HCT116 (cell line): Measurements from ENCODE around the gene GPR15. TPM values are rescaled to one million over a fixed set of nuclear protein-coding genes. Genes with fewer than 3 reads are reported as not detected.

Source experiments
- ATAC-seq: fragments of 200-7000 bp; cut with Tn5 transposase; 2 replicates; pipeline ENCODE4 v1.9.1; 2020; ENCODE audit warnings: mild to moderate bottlenecking, moderate library complexity
- Bru-seq: library from RNA; stranded (reverse); fragments of 400-500 nt; gene quantifications from one replicate; lab custom pipeline; 2021; lab: Mats Ljungman, UMichigan
- BruChase-seq, 2 experiments: library from RNA; stranded (reverse); fragments of 400-500 nt; gene quantifications; one replicate each; lab custom pipeline; 2021; lab: Mats Ljungman, UMichigan
- BruUV-seq: library from RNA; stranded (reverse); fragments of 400-500 nt; replicated peaks from 2 replicates; lab custom pipeline; 2021; lab: Mats Ljungman, UMichigan
- CTCF ChIA-PET: fragments of 300-600 bp; sonication (Branson Sonifier 250); formaldehyde crosslinking; loops from one replicate; lab custom pipeline; 2021; ENCODE audit warnings: antibody characterized with exemption; lab: Charles Lee
- POLR2A ChIA-PET: fragments of 300-600, 350-600 bp; sonication (Branson Sonifier 250); formaldehyde crosslinking; loops from one replicate; lab custom pipeline; 2021; ENCODE audit warnings: antibody characterized with exemption; lab: Charles Lee
- RAD21 ChIA-PET, 2 experiments: fragments of 300-600 bp; sonication (Branson Sonifier 250); formaldehyde crosslinking; loops; one replicate each; lab custom pipeline; 2023; ENCODE audit warnings: low total read pairs in 2 of 2; ENCODE audit not compliant: uncharacterized antibody in 2 of 2, unreplicated experiment in 2 of 2, low non-redundant PET in 1 of 2; lab: Charles Lee
- DNase-seq: peaks from one replicate; pipeline ENCODE4 v3.0.0-alpha.2; 2010; ENCODE audit warnings: low read depth, low spot score
- H2AFZ ChIP-seq: fragments of 200-600 bp; shearing (Covaris generic), sonication (generic); 2 replicates; pipeline ENCODE4 v1.6.1; 2017; ENCODE audit warnings: low read depth, mixed run types, mixed read lengths, antibody characterized with exemption, low read length; ENCODE audit not compliant: poor library complexity, severe bottlenecking
- H3K27ac ChIP-seq: 2 replicates; pipeline ENCODE4 v1.5.1; 2012; ENCODE audit warnings: low read depth, low read length
- H3K27me3 ChIP-seq: fragments of 200-600 bp; sonication (generic); 2 replicates; pipeline ENCODE4 v1.6.1; 2016; ENCODE audit warnings: mixed run types, low read length, mixed read lengths; ENCODE audit not compliant: insufficient read depth
- H3K36me3 ChIP-seq, 2 experiments: fragments of 200-500 bp in 1 of 2; fragments of 200-600 bp in 1 of 2; sonication (Bioruptor generic) in 1 of 2; sonication (generic) in 1 of 2; 2 replicates each; pipeline versions ENCODE4 v1.5.1 to v1.6.1; 2014 to 2016; ENCODE audit warnings: low read length in 2 of 2, inconsistent platforms in 1 of 2, mixed read lengths in 1 of 2, mixed run types in 1 of 2; ENCODE audit not compliant: insufficient read depth in 2 of 2, control insufficient read depth in 1 of 2
- H3K4me1 ChIP-seq, 2 experiments: fragments of 200-600 bp in 1 of 2; sonication (generic) in 1 of 2; 2 replicates each; pipeline versions ENCODE4 v1.5.1 to v1.6.1; 2012 to 2017; ENCODE audit warnings: low read length in 2 of 2, inconsistent platforms in 1 of 2, mild to moderate bottlenecking in 1 of 2, mixed read lengths in 1 of 2, mixed run types in 1 of 2, moderate library complexity in 1 of 2; ENCODE audit not compliant: insufficient read depth in 2 of 2, control insufficient read depth in 1 of 2
- H3K4me2 ChIP-seq: fragments of 200-600 bp; sonication (generic); 2 replicates; pipeline ENCODE4 v1.6.1; 2017; ENCODE audit warnings: mixed run types, low read length, mixed read lengths
- H3K4me3 ChIP-seq, 2 experiments: fragments of 200-600 bp in 1 of 2; sonication (generic) in 1 of 2; replicated peaks in 1 of 2; 2 replicates each; pipeline ENCODE4 v1.5.1; 2011 to 2016; ENCODE audit warnings: low read length in 2 of 2, control low read depth in 1 of 2, low read depth in 1 of 2, mild to moderate bottlenecking in 1 of 2, mixed read lengths in 1 of 2, mixed run types in 1 of 2
- H3K79me2 ChIP-seq: fragments of 200-600 bp; sonication (generic); 2 replicates; pipeline ENCODE4 v1.6.1; 2017; ENCODE audit warnings: mild to moderate bottlenecking, mixed run types, low read length, moderate library complexity, mixed read lengths; ENCODE audit not compliant: insufficient read depth
- H3K9ac ChIP-seq: fragments of 200-600 bp; sonication (generic); 2 replicates; pipeline ENCODE4 v1.6.1; 2016; ENCODE audit warnings: low read length, mixed read lengths
- H3K9me2 ChIP-seq: fragments of 200-600 bp; sonication (generic), shearing (Covaris generic); 2 replicates; pipeline ENCODE4 v1.6.1; 2017; ENCODE audit warnings: mixed run types, mild to moderate bottlenecking, moderate library complexity; ENCODE audit not compliant: insufficient read depth
- H3K9me3 ChIP-seq, 2 experiments: fragments of 200-500 bp in 1 of 2; fragments of 200-600 bp in 1 of 2; sonication (Bioruptor generic) in 1 of 2; sonication (generic) in 1 of 2; 2 replicates each; pipeline ENCODE4 v1.6.1; 2014 to 2017; ENCODE audit warnings: low read length in 2 of 2, mixed read lengths in 2 of 2, inconsistent platforms in 1 of 2, low read depth in 1 of 2, mild to moderate bottlenecking in 1 of 2, mixed run types in 1 of 2, moderate library complexity in 1 of 2; ENCODE audit not compliant: control insufficient read depth in 1 of 2, insufficient read depth in 1 of 2
- H4K20me1 ChIP-seq: fragments of 200-600 bp; sonication (generic), shearing (Covaris generic); 2 replicates; pipeline ENCODE4 v1.6.1; 2017; ENCODE audit warnings: mixed run types, mild to moderate bottlenecking, moderate library complexity; ENCODE audit not compliant: insufficient read depth
- CBX3 ChIP-seq: IDR thresholded peaks from 2 replicates; pipeline ENCODE4 v1.6.1; 2012; ENCODE audit warnings: low read depth
- CTCF ChIP-seq, 3 experiments: fragments of 200-600 bp in 1 of 3; sonication (generic) in 1 of 3; IDR thresholded peaks in 2 of 3; conservative IDR thresholded peaks in 1 of 3; 2 replicates each; pipeline ENCODE4 v1.5.1; 2012 to 2017; ENCODE audit warnings: low read depth in 2 of 3, low read length in 2 of 3, antibody characterized with exemption in 1 of 3, borderline replicate concordance in 1 of 3, control low read depth in 1 of 3, mild to moderate bottlenecking in 1 of 3, mixed read lengths in 1 of 3, mixed run types in 1 of 3, moderate library complexity in 1 of 3; ENCODE audit not compliant: insufficient read depth in 1 of 3
- EZH2phosphoT487 ChIP-seq: fragments of 200-600 bp; IDR thresholded peaks from 2 replicates; pipeline ENCODE4 v1.6.1; 2018; ENCODE audit warnings: antibody characterized with exemption, borderline replicate concordance
- FOSL1 ChIP-seq: IDR thresholded peaks from 2 replicates; pipeline ENCODE4 v1.6.1; 2012; ENCODE audit warnings: low read depth
- SRF ChIP-seq: IDR thresholded peaks from 2 replicates; pipeline ENCODE4 v1.6.1; 2012; ENCODE audit warnings: low read depth
- intact Hi-C: fragments of 100-400 bp; cut with micrococcal nuclease; formaldehyde crosslinking; loops from 2 replicates; pipeline ENCODE4 v1.10.0; 2022
- long read RNA-seq: library from polyadenylated mRNA; unstranded; transcript quantifications from one replicate; pipeline ENCODE4 v2.0.0, GENCODE V29; 2021; ENCODE audit not compliant: unreplicated experiment
- polyA plus RNA-seq: library from polyadenylated mRNA; unstranded; fragments of >200 nt; gene quantifications from 2 replicates; pipeline ENCODE4 v1.2.1, GENCODE V29; 2012; ENCODE audit warnings: missing spikeins
- total RNA-seq: library from RNA; stranded (reverse); gene quantifications from one replicate; pipeline ENCODE4 v1.2.1, GENCODE V29; 2021; ENCODE audit not compliant: unreplicated experiment

GPR15 gene
- total RNA-seq (1.1 TPM), Bru-seq, nascent RNA (percentile 36 among the genes with signal in this experiment), BruChase-seq, experiment 1, labeled RNA remaining after a 6-hour chase (percentile 44 among the genes with signal in this experiment), BruChase-seq, experiment 2, labeled RNA remaining after a 2-hour chase (percentile 71 among the genes with signal in this experiment)
- 1.1 and 1.6 TPM in 2 replicates for polyA plus RNA-seq
- long read RNA-seq, partial matches to known transcripts: 0 of 3 reads
- long read RNA-seq, other reads (novel, unspliced or antisense): 0 of 3 reads

DNA sequence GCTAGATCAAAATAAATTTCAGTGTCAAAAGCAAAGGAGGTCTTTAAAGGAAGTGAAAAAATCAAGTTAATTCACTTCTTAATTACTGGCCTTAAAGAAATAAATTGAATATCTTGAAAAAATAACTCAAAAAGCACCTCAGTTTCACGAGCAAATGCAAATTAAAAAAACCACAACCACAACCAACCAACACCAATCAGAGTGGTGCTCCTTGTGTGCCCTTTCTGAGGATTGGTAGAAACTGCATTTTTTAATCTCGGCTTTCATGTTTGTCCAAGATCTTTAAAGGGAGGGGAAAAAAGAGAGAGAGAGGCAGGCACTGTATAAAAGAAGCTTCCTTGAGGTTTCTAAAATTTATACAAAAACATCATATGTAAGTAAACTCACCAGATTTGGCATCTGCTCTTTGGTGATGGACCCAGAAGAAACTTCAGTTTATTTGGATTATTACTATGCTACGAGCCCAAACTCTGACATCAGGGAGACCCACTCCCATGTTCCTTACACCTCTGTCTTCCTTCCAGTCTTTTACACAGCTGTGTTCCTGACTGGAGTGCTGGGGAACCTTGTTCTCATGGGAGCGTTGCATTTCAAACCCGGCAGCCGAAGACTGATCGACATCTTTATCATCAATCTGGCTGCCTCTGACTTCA is at the start of gene GPR15:
Gene GPR15 (plus strand): TSS at position 357 of the 653 bp plus-strand sequence. CDS start 56 bp downstream, at position 413.
- peaks cover 84% of the 10 kb centered on the region for H3K79me2 ChIP-seq
- DNase-seq: no peak
- POLR2A ChIA-PET: interaction anchor here (2.2 kb wide), 1 partner anchor 9 kb away, joined by 8 read pairs; the partner anchor contains the start of gene CLDND1
- no peak for ATAC-seq
- no peak within 1 kb of the TSS for H3K9ac ChIP-seq
- H3K4me3 ChIP-seq: no peak within 1 kb of the TSS
- peak within 1 kb of the TSS; percentile 11; the same call in 1 of the 2 replicates for H3K4me2 ChIP-seq
- H4K20me1 ChIP-seq: no peaks in the 10 kb centered on the region
- H3K9me2 ChIP-seq: no peaks in the 10 kb centered on the region
- H3K9me3 ChIP-seq: no peaks in the 10 kb centered on the region
- H3K36me3 ChIP-seq: no peaks in the 10 kb centered on the region
- CTCF ChIA-PET: no interaction called here
- H3K4me1 ChIP-seq: peaks cover 60 to 81% of the 10 kb centered on the region in 2 experiments
- TF ChIP-seq CTCF (IDR thresholded peaks at IDR 0.05 in 2 of 3, conservative IDR thresholded peaks at IDR 0.05 in 1 of 3; ENCODE audit: borderline replicate concordance in 1 of 3, insufficient read depth in 1 of 3, low read depth in 2 of 3, low read length in 2 of 3) (no peak), CBX3 (no peak), EZH2phosphoT487 (no peak), FOSL1 (no peak), SRF (no peak)
- H2AFZ ChIP-seq: no peak within 1 kb of the TSS
- no TSS peak for BruUV-seq
- peak within 1 kb of the TSS; percentile 42 for H3K27ac ChIP-seq
- no peaks in the 10 kb centered on the region for H3K27me3 ChIP-seq
- RAD21 ChIA-PET: no interaction called here
- intact Hi-C loops: no loop called here
